H1 (cell line): ENCODE results near the gene PSMC3. TPM values are rescaled to one million over a fixed set of nuclear protein-coding genes. Genes with fewer than 3 reads are reported as not detected.
A peak's percentile ranks its signal among the peaks of the same experiment; 100 is the strongest.

Source experiments
- CTCF ChIA-PET: fragments of 300-600 bp; sonication (Branson Sonifier 250); formaldehyde crosslinking; loops from one replicate; lab custom pipeline; 2021; ENCODE audit not compliant: partially characterized antibody; lab: Charles Lee
- POLR2A ChIA-PET: fragments of 300-600 bp; sonication (Branson Sonifier 250); formaldehyde crosslinking; loops from one replicate; lab custom pipeline; 2021; ENCODE audit warnings: inconsistent platforms; ENCODE audit not compliant: partially characterized antibody; lab: Charles Lee
- DNase-seq, 2 experiments: peaks; one replicate each; pipeline versions ENCODE4 v3.0.0 to v3.0.0-alpha.2; 2010 to 2022; ENCODE audit warnings: low spot score in 2 of 2, low read depth in 1 of 2, mixed read lengths in 1 of 2
- FAIRE-seq: peaks from 2 replicates; lab custom pipeline; 2011; peaks lifted over from hg19 to GRCh38; lab: Jason Lieb, UNC
- H2AFZ ChIP-seq: 2 replicates; pipeline ENCODE4 v1.8.1; 2012; ENCODE audit warnings: low read length, inconsistent platforms
- H2AK5ac ChIP-seq: 2 replicates; pipeline ENCODE4 v1.6.1; 2013; ENCODE audit warnings: low read depth, low read length
- H2BK120ac ChIP-seq: replicated peaks from 2 replicates; pipeline ENCODE3; 2013; ENCODE audit warnings: low read depth, low read length, inconsistent platforms
- H2BK12ac ChIP-seq: 2 replicates; pipeline ENCODE4 v1.6.1; 2013; ENCODE audit warnings: low read depth, low read length
- H2BK15ac ChIP-seq: 2 replicates; pipeline ENCODE4 v1.6.1; 2013; ENCODE audit warnings: low read length
- H2BK20ac ChIP-seq: 2 replicates; pipeline ENCODE4 v1.6.1; 2013; ENCODE audit warnings: low read length
- H2BK5ac ChIP-seq: 2 replicates; pipeline ENCODE4 v1.6.1; 2013; ENCODE audit warnings: low read depth, low read length
- H3K14ac ChIP-seq: 2 replicates; pipeline ENCODE4 v1.6.1; 2013; ENCODE audit warnings: inconsistent platforms; ENCODE audit not compliant: insufficient read length
- H3K18ac ChIP-seq: 2 replicates; pipeline ENCODE4 v1.6.1; 2013; ENCODE audit warnings: low read length; ENCODE audit errors: extremely low read depth
- H3K23ac ChIP-seq: 2 replicates; pipeline ENCODE4 v1.6.1; 2013; ENCODE audit warnings: inconsistent platforms; ENCODE audit not compliant: insufficient read length
- H3K23me2 ChIP-seq: 2 replicates; pipeline ENCODE4 v1.6.1; 2013; ENCODE audit warnings: low read depth, low read length
- H3K27ac ChIP-seq: 2 replicates; pipeline ENCODE4 v1.6.1; 2011; ENCODE audit warnings: low read depth, low read length, inconsistent platforms
- H3K27me3 ChIP-seq, 4 experiments: replicated peaks in 1 of 4; 1 replicate in 1 of 4; 2 replicates in 3 of 4; pipeline versions ENCODE4 v1.6.1 to v1.8.1; 2011 to 2013; ENCODE audit warnings: low read length in 3 of 4, mild to moderate bottlenecking in 3 of 4, inconsistent platforms in 2 of 4, mixed read lengths in 2 of 4, moderate library complexity in 1 of 4; ENCODE audit not compliant: control insufficient read depth in 3 of 4, insufficient read depth in 3 of 4; ENCODE audit errors: extremely low read depth in 1 of 4
- H3K36me3 ChIP-seq, 4 experiments: 2 replicates each; pipeline versions ENCODE4 v1.6.1 to v1.8.1; 2011 to 2013; ENCODE audit warnings: mild to moderate bottlenecking in 4 of 4, low read length in 3 of 4, moderate library complexity in 2 of 4, control low read depth in 1 of 4, inconsistent platforms in 1 of 4; ENCODE audit not compliant: insufficient read depth in 4 of 4, control insufficient read depth in 2 of 4
- H3K4ac ChIP-seq: replicated peaks from 2 replicates; pipeline ENCODE3; 2013; ENCODE audit warnings: low read length, low read depth, mixed read lengths, inconsistent platforms; ENCODE audit not compliant: insufficient read length
- H3K4me1 ChIP-seq, 4 experiments: replicated peaks in 1 of 4; 1 replicate in 1 of 4; 2 replicates in 3 of 4; pipeline versions ENCODE4 v1.6.1 to v1.8.1; 2011 to 2013; ENCODE audit warnings: low read length in 3 of 4, inconsistent platforms in 2 of 4, mixed read lengths in 1 of 4; ENCODE audit not compliant: insufficient read depth in 4 of 4, control insufficient read depth in 3 of 4
- H3K4me2 ChIP-seq, 2 experiments: 2 replicates each; pipeline versions ENCODE4 v1.6.1 to v1.8.1; 2011 to 2013; ENCODE audit warnings: low read depth in 2 of 2, low read length in 2 of 2, control low read depth in 1 of 2, inconsistent platforms in 1 of 2, mild to moderate bottlenecking in 1 of 2; ENCODE audit not compliant: insufficient read depth in 1 of 2
- H3K4me3 ChIP-seq, 4 experiments: fragments of 200-600, 300-600 bp in 1 of 4; sonication (generic), shearing (Covaris generic), sonication (Bioruptor Twin) in 1 of 4; 2 replicates each; pipeline versions ENCODE4 v1.5.1 to v1.8.1; 2011 to 2016; ENCODE audit warnings: low read length in 4 of 4, low read depth in 3 of 4, control low read depth in 2 of 4, inconsistent platforms in 2 of 4, mild to moderate bottlenecking in 2 of 4, mixed read lengths in 1 of 4, moderate library complexity in 1 of 4; ENCODE audit not compliant: insufficient read depth in 2 of 4; ENCODE audit errors: extremely low read depth in 1 of 4
- H3K56ac ChIP-seq: replicated peaks from 2 replicates; pipeline ENCODE3; 2013; ENCODE audit warnings: low read depth, mild to moderate bottlenecking, mixed read lengths, low read length, inconsistent platforms; ENCODE audit not compliant: insufficient read length
- H3K79me1 ChIP-seq: 2 replicates; pipeline ENCODE4 v1.6.1; 2013; ENCODE audit warnings: low read depth, low read length, control low read depth
- H3K79me2 ChIP-seq, 2 experiments: 2 replicates each; pipeline versions ENCODE4 v1.6.1 to v1.8.1; 2012 to 2013; ENCODE audit warnings: low read length in 2 of 2, mild to moderate bottlenecking in 2 of 2, inconsistent platforms in 1 of 2; ENCODE audit not compliant: insufficient read depth in 2 of 2, control insufficient read depth in 1 of 2
- H3K9ac ChIP-seq, 4 experiments: replicated peaks in 1 of 4; 1 replicate in 1 of 4; 2 replicates in 3 of 4; pipeline versions ENCODE4 v1.6.1 to v1.8.1; 2011 to 2013; ENCODE audit warnings: low read depth in 3 of 4, low read length in 3 of 4, control low read depth in 2 of 4, mild to moderate bottlenecking in 2 of 4, moderate library complexity in 2 of 4, inconsistent platforms in 1 of 4; ENCODE audit errors: extremely low read depth in 1 of 4
- H3K9me3 ChIP-seq, 2 experiments: 2 replicates each; pipeline versions ENCODE4 v1.6.1 to v1.8.1; 2012 to 2013; ENCODE audit warnings: mild to moderate bottlenecking in 2 of 2, moderate library complexity in 2 of 2, control low read depth in 1 of 2, inconsistent platforms in 1 of 2, low read depth in 1 of 2, low read length in 1 of 2, mixed read lengths in 1 of 2; ENCODE audit not compliant: insufficient read depth in 2 of 2
- H4K20me1 ChIP-seq, 2 experiments: replicated peaks in 1 of 2; 2 replicates each; pipeline versions ENCODE3 to v1.8.1; 2011 to 2013; ENCODE audit warnings: inconsistent platforms in 2 of 2, low read length in 2 of 2, mild to moderate bottlenecking in 1 of 2; ENCODE audit not compliant: insufficient read depth in 2 of 2, control insufficient read depth in 1 of 2
- H4K5ac ChIP-seq: 2 replicates; pipeline ENCODE4 v1.6.1; 2013; ENCODE audit warnings: low read length, low read depth, mixed read lengths, inconsistent platforms; ENCODE audit not compliant: insufficient read length
- H4K8ac ChIP-seq: 2 replicates; pipeline ENCODE4 v1.8.0; 2013; ENCODE audit warnings: mild to moderate bottlenecking, moderate library complexity, low read length, inconsistent platforms; ENCODE audit not compliant: insufficient read depth; ENCODE audit errors: extremely low read depth
- H4K91ac ChIP-seq: replicated peaks from 2 replicates; pipeline ENCODE3; 2013; ENCODE audit warnings: low read length, mixed read lengths, inconsistent platforms; ENCODE audit not compliant: insufficient read length
- WGBS, 2 experiments: shearing (Covaris generic) in 1 of 2; methylation state at CpG; one replicate each; pipeline versions ENCODE4 v1.1.6 to v1.1.7; 2013 to 2015; ENCODE audit warnings: low lambda C conversion rate in 2 of 2, mixed read lengths in 2 of 2, inconsistent platforms in 1 of 2, low coverage in 1 of 2, missing lambda C conversion rate in 1 of 2; ENCODE audit not compliant: insufficient replicate concordance in 2 of 2, insufficient coverage in 1 of 2, insufficient read length in 1 of 2; ENCODE audit errors: extremely low coverage in 1 of 2, missing lambda C conversion rate in 1 of 2; 5-methylcytosine and 5-hydroxymethylcytosine counted together
- polyA plus RNA-seq, 7 experiments: library from polyadenylated mRNA; depleted of rRNA in 3 of 7; stranded (reverse) in 5 of 7; unstranded in 2 of 7; fragments of >200 nt in 5 of 7; fragments of 200-250 nt in 2 of 7; gene quantifications; 1 replicate in 5 of 7; 2 replicates in 1 of 7; 4 replicates in 1 of 7; pipeline versions ENCODE4 v1.2.1 to v1.2.3, GENCODE V29; 2011 to 2013; ENCODE audit warnings: missing spikeins in 2 of 7, mixed read lengths in 2 of 7
- total RNA-seq: library from RNA; stranded (reverse); fragmentation: NEBNext Ultra II Directional; extraction: Animal tissue kit (Norgen Biotek cat#: 25700); gene quantifications from 2 replicates; pipeline ENCODE4 v1.2.1, GENCODE V29; 2021

Gene PSMC3
- total and polyA plus RNA-seq, 2 of the 8 experiments (the other 6 are each of a cell fraction or from before 2014, with no cell fraction given): 105 to 160 TPM

- Histone ChIP-seq H2BK15ac (no peak within 1 kb of the TSS), H3K4ac (peak within 1 kb of the TSS; percentile 96), H2BK20ac (no peak within 1 kb of the TSS), H3K79me2 (no peaks in the 10 kb centered on the region), H2AK5ac (no peak within 1 kb of the TSS), H3K18ac (no peak within 1 kb of the TSS; the same call in 1 of the 2 replicates), H3K27me3 (no peaks in the 10 kb centered on the region), H3K79me1 (no peaks in the 10 kb centered on the region), H2AFZ (no peak within 1 kb of the TSS), H3K4me2 (no peak within 1 kb of the TSS), H3K9ac (no peak within 1 kb of the TSS), H3K23ac (no peak within 1 kb of the TSS), H4K8ac (peak within 1 kb of the TSS; percentile 85), H3K27ac (no peak within 1 kb of the TSS), H3K4me1 (no peaks in the 10 kb centered on the region; a peak in 2 of 7 replicates), H4K20me1 (no peaks in the 10 kb centered on the region), H2BK120ac (no peak within 1 kb of the TSS), H2BK5ac (no peak within 1 kb of the TSS), H3K9me3 (no peaks in the 10 kb centered on the region), H3K23me2 (no peaks in the 10 kb centered on the region), H4K5ac (no peak within 1 kb of the TSS), H3K4me3 (no peak within 1 kb of the TSS), H4K91ac (no peak within 1 kb of the TSS), H3K36me3 (no peaks in the 10 kb centered on the region), H2BK12ac (no peak within 1 kb of the TSS), H3K56ac (no peak within 1 kb of the TSS), H3K14ac (no peak within 1 kb of the TSS)
- no peak for FAIRE-seq
- no peak for DNase-seq
- CTCF ChIA-PET: interaction anchor here (0.8 to 2.4 kb wide), 3 partner anchors 17 to 74 kb away, joined by 3 to 7 read pairs (median 7); no protein-coding TSS in a partner anchor
- WGBS, 2 experiments: 88% methylated on average over 31 of the region's 32 CpGs; no CpG with 5 or more reads in 1 of the 2 experiments
- POLR2A ChIA-PET: interaction anchor here (0.8 to 1.0 kb wide), 4 partner anchors 11 to 23 kb away, joined by 3 to 7 read pairs (median 4); partner anchors contain the start of gene PSMC3
Measured at GRCh38 chr11:47448566-47449427, 22.6 kb upstream of the PSMC3 start, which contains the start of gene RAPSN. RAPSN (minus strand) TSS chr11:47449136; CDS start chr11:47448964, 172 bp downstream.
